ENCODE results near the gene ARHGAP10.

DNA sequence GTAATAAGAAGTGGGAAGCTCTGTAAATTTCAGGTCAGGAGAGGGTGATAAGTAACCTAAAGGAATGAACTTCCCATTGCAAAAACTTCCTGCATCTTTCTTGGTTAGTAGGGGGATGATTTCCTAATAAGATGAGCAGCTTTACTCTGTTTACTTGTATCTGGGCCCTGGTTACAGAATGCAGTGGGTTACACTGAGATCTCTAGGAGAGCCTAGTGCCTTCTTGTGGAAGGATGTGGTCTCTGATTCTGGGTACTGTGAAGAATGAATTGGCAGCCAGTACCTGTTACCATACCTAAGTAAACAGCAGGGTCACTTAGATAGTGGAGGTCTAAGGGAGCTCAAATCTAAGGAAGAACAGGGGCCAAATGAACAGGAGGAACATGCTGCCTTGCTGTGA, 320.6 kb downstream of the ARHGAP10 start:
- TF ChIP-seq POLR2A (IDR thresholded peaks at IDR 0.05) (no peak), CTCF (IDR thresholded peaks at IDR 0.05) (no peak)

Measured in Peyer's patch (tissue), 4 donors.